ENCODE measurements around the gene REPS2.
"Not testable (repeated sequence)": the region's sequence is repeated elsewhere in the genome, so short reads cannot be mapped to it uniquely, and the experiment has no call there.

REPS2 gene

GRCh38 chrX:16946361-16946964 lies at the start of gene REPS2:
REPS2 (plus strand) TSS chrX:16946658; CDS start chrX:16946862, 204 bp downstream.
- DNase-seq, result peak; percentile 75

- DNase-seq, result peak; percentile 24
Observed at GRCh38 chrX:16897445-16897844, 49.0 kb upstream of the REPS2 start.

GRCh38 chrX:16903274-16904022 lies 43.0 kb upstream of the REPS2 start:
- DNase-seq, result no peak

- no peak for DNase-seq
Observed at GRCh38 chrX:16910376-16910775, 36.1 kb upstream of the REPS2 start.

- no peak for DNase-seq
Observed at GRCh38 chrX:16914058-16914457, 32.4 kb upstream of the REPS2 start.

- no peak for DNase-seq
Observed at GRCh38 chrX:16916561-16916960, 29.9 kb upstream of the REPS2 start.

- DNase-seq, result no peak
Observed at GRCh38 chrX:16917120-16917519, 29.3 kb upstream of the REPS2 start.

GRCh38 chrX:16918979-16919378 lies 27.5 kb upstream of the REPS2 start:
- no peak for DNase-seq

GRCh38 chrX:16920075-16920474 lies 26.4 kb upstream of the REPS2 start:
- no peak for DNase-seq

GRCh38 chrX:16923157-16923556 lies 23.3 kb upstream of the REPS2 start:
- no peak for DNase-seq

- no peak for DNase-seq
Observed at GRCh38 chrX:16924631-16925480, 21.6 kb upstream of the REPS2 start.

GRCh38 chrX:16930392-16930791 lies 16.1 kb upstream of the REPS2 start:
- no peak for DNase-seq

GRCh38 chrX:16931371-16931770 lies 15.1 kb upstream of the REPS2 start:
- DNase-seq, result no peak

- no peak for DNase-seq
Observed at GRCh38 chrX:16931855-16932575, 14.4 kb upstream of the REPS2 start.

GRCh38 chrX:16934185-16934584 lies 12.3 kb upstream of the REPS2 start:
- no peak for DNase-seq

GRCh38 chrX:16946971-16947562 lies 609 bp downstream of the REPS2 start:
- no peak for DNase-seq

GRCh38 chrX:16950423-16950822 lies 4.0 kb downstream of the REPS2 start:
- no peak for DNase-seq

- DNase-seq, result no peak
Observed at GRCh38 chrX:16953606-16954211, 7.3 kb downstream of the REPS2 start.

GRCh38 chrX:16957751-16958150 lies 11.3 kb downstream of the REPS2 start:
- no peak for DNase-seq

- no peak for DNase-seq
Observed at GRCh38 chrX:16958356-16958755, 11.9 kb downstream of the REPS2 start.

- DNase-seq, result not testable (repeated sequence)
Observed at GRCh38 chrX:16962661-16963060, 16.2 kb downstream of the REPS2 start.

GRCh38 chrX:16963216-16963615 lies 16.8 kb downstream of the REPS2 start:
- no peak for DNase-seq
